Prostate gland (tissue), 2 donors: ENCODE data around the gene ZNF536.

Experiments used
- POLR2A ChIP-seq: fragments of 450-650 bp; IDR thresholded peaks from one replicate; pipeline ENCODE4 v1.6.1; 2016; ENCODE audit warnings: antibody characterized with exemption, mild to moderate bottlenecking
- POLR2AphosphoS5 ChIP-seq: sonication (generic); formaldehyde crosslinking; IDR thresholded peaks from one replicate; pipeline ENCODE4 v1.6.1; 2017; ENCODE audit warnings: antibody characterized with exemption
- TF ChIP-seq, protein P1 (sequence below), 4 experiments: fragments of 200-600 bp in 2 of 4; fragments of 450-650 bp in 2 of 4; sonication (generic) in 2 of 4; IDR thresholded peaks; 1 replicate in 3 of 4; 2 replicates in 1 of 4; pipeline ENCODE4 v1.5.1; 2016 to 2019; ENCODE audit warnings: antibody characterized with exemption in 4 of 4, mild to moderate bottlenecking in 2 of 4, moderate library complexity in 2 of 4

DNA sequence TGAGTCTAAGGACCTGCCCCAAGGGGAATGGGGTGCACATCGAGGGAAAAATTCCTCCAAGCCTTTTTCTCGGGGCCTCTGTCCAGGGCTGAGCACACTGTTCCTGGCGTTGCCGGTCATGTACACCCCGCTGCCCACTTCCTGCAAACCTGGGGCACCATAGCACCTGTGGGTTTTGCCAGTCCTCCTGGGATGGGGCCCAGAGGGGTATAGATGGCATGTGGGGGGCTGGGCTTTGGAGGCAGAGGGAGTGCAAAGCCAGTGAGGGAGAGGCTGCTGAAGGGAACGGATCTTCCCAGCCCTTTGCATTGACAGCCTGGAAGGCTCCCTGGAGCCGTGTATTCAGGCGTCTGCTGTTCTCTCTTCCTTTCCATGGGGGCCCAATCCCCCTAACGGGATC is 187.3 kb downstream of the ZNF536 start:
- TF ChIP-seq POLR2AphosphoS5 (no peak), POLR2A (no peak)
- TF ChIP-seq, protein P1, sequence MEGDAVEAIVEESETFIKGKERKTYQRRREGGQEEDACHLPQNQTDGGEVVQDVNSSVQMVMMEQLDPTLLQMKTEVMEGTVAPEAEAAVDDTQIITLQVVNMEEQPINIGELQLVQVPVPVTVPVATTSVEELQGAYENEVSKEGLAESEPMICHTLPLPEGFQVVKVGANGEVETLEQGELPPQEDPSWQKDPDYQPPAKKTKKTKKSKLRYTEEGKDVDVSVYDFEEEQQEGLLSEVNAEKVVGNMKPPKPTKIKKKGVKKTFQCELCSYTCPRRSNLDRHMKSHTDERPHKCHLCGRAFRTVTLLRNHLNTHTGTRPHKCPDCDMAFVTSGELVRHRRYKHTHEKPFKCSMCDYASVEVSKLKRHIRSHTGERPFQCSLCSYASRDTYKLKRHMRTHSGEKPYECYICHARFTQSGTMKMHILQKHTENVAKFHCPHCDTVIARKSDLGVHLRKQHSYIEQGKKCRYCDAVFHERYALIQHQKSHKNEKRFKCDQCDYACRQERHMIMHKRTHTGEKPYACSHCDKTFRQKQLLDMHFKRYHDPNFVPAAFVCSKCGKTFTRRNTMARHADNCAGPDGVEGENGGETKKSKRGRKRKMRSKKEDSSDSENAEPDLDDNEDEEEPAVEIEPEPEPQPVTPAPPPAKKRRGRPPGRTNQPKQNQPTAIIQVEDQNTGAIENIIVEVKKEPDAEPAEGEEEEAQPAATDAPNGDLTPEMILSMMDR (IDR thresholded peaks at IDR 0.05), result no peak
